IMR-90 (cell line): Measurements from ENCODE around the gene TMEM106A. TPM values are rescaled to one million over a fixed set of nuclear protein-coding genes. Genes with fewer than 3 reads are reported as not detected.

ENCODE experiments used
- ATAC-seq: fragments of 200-7000 bp; cut with Tn5 transposase; 2 replicates; pipeline ENCODE4 v1.9.1; 2020; ENCODE audit warnings: low read depth, mild to moderate bottlenecking, moderate library complexity
- BruUV-seq: library from RNA; stranded (reverse); fragments of 400-500 nt; replicated peaks from 2 replicates; lab custom pipeline; 2021; lab: Mats Ljungman, UMichigan
- CTCF ChIA-PET: fragments of 300-600 bp; formaldehyde crosslinking; extraction: SDS; loops from one replicate; lab custom pipeline; 2021; ENCODE audit warnings: antibody characterized with exemption; lab: Yijun Ruan, JAX
- POLR2A ChIA-PET: fragments of 300-600 bp; sonication (Branson Sonifier 250); formaldehyde crosslinking; loops from one replicate; lab custom pipeline; 2022; ENCODE audit warnings: antibody characterized with exemption; ENCODE audit not compliant: unreplicated experiment; lab: Charles Lee
- DNase-seq: peaks from one replicate; pipeline ENCODE4 v3.0.0; 2013
- H2AFZ ChIP-seq: replicated peaks from 2 replicates; pipeline ENCODE3; 2013; ENCODE audit warnings: low read length, mild to moderate bottlenecking; ENCODE audit not compliant: poor library complexity
- H2AK5ac ChIP-seq: 2 replicates; pipeline ENCODE4 v1.6.1; 2013; ENCODE audit warnings: low read depth, low read length, inconsistent platforms
- H2AK9ac ChIP-seq: replicated peaks from 2 replicates; pipeline ENCODE3; 2013; ENCODE audit warnings: mild to moderate bottlenecking, low read depth, low read length, moderate library complexity; ENCODE audit not compliant: poor library complexity
- H2BK120ac ChIP-seq: 2 replicates; pipeline ENCODE4 v1.6.1; 2013; ENCODE audit warnings: low read depth, low read length, inconsistent platforms
- H2BK15ac ChIP-seq: 3 replicates; pipeline ENCODE4 v1.6.1; 2013; ENCODE audit warnings: low read depth, low read length, inconsistent platforms
- H2BK20ac ChIP-seq: 2 replicates; pipeline ENCODE4 v1.6.1; 2013; ENCODE audit warnings: low read depth, mild to moderate bottlenecking, inconsistent platforms, low read length, moderate library complexity
- H2BK5ac ChIP-seq: 2 replicates; pipeline ENCODE4 v1.6.1; 2013; ENCODE audit warnings: mild to moderate bottlenecking, low read depth, low read length, inconsistent platforms; ENCODE audit not compliant: poor library complexity, severe bottlenecking
- H3K14ac ChIP-seq: replicated peaks from 2 replicates; pipeline ENCODE4 v1.6.1; 2013; ENCODE audit warnings: low read depth, low read length, inconsistent platforms
- H3K18ac ChIP-seq: 2 replicates; pipeline ENCODE4 v1.6.1; 2013; ENCODE audit warnings: low read depth, low read length, control low read depth
- H3K23ac ChIP-seq: 2 replicates; pipeline ENCODE4 v1.6.1; 2013; ENCODE audit warnings: low read depth, low read length, inconsistent platforms
- H3K27ac ChIP-seq: 2 replicates; pipeline ENCODE4 v1.5.1; 2013; ENCODE audit warnings: mild to moderate bottlenecking, control low read depth, low read length; ENCODE audit not compliant: insufficient read depth
- H3K27me3 ChIP-seq: 2 replicates; pipeline ENCODE4 v1.6.1; 2013; ENCODE audit warnings: low read length; ENCODE audit not compliant: control insufficient read depth, insufficient read depth
- H3K36me3 ChIP-seq: 2 replicates; pipeline ENCODE4 v1.6.1; 2013; ENCODE audit warnings: low read length, mixed read lengths; ENCODE audit not compliant: control insufficient read depth, insufficient read depth
- H3K4ac ChIP-seq: 2 replicates; pipeline ENCODE4 v1.6.1; 2013; ENCODE audit warnings: low read depth, low read length, inconsistent platforms
- H3K4me1 ChIP-seq: 2 replicates; pipeline ENCODE4 v1.6.1; 2013; ENCODE audit warnings: low read length, mixed read lengths; ENCODE audit not compliant: control insufficient read depth, insufficient read depth
- H3K4me2 ChIP-seq: 2 replicates; pipeline ENCODE4 v1.6.1; 2013; ENCODE audit warnings: low read depth, mild to moderate bottlenecking, control low read depth, low read length, moderate library complexity
- H3K4me3 ChIP-seq: 2 replicates; pipeline ENCODE4 v1.5.1; 2013; ENCODE audit warnings: low read depth, mild to moderate bottlenecking, control low read depth, low read length, moderate library complexity; ENCODE audit not compliant: insufficient read depth
- H3K56ac ChIP-seq: 2 replicates; pipeline ENCODE4 v1.6.1; 2013; ENCODE audit warnings: low read length, inconsistent platforms; ENCODE audit not compliant: insufficient read depth; ENCODE audit errors: extremely low read depth
- H3K79me1 ChIP-seq, 2 experiments: 2 replicates each; pipeline ENCODE4 v1.6.1; 2013; ENCODE audit warnings: low read length in 2 of 2, inconsistent platforms in 1 of 2, low read depth in 1 of 2
- H3K9ac ChIP-seq: 2 replicates; pipeline ENCODE4 v1.6.1; 2013; ENCODE audit warnings: low read depth, low read length, control low read depth
- H3K9me1 ChIP-seq: 2 replicates; pipeline ENCODE4 v1.6.1; 2013; ENCODE audit warnings: low read length, inconsistent platforms; ENCODE audit not compliant: insufficient read depth
- H3K9me3 ChIP-seq: 2 replicates; pipeline ENCODE4 v1.6.1; 2013; ENCODE audit warnings: low read length; ENCODE audit not compliant: control insufficient read depth, insufficient read depth
- H4K20me1 ChIP-seq: 2 replicates; pipeline ENCODE4 v1.6.1; 2013; ENCODE audit warnings: low read length, inconsistent platforms; ENCODE audit not compliant: insufficient read depth
- H4K5ac ChIP-seq: 2 replicates; pipeline ENCODE4 v1.6.1; 2013; ENCODE audit warnings: mild to moderate bottlenecking, low read depth, low read length, control low read depth
- H4K8ac ChIP-seq, 2 experiments: 2 replicates each; pipeline ENCODE4 v1.6.1; 2013; ENCODE audit warnings: low read depth in 2 of 2, low read length in 2 of 2, control low read depth in 1 of 2, inconsistent platforms in 1 of 2
- H4K91ac ChIP-seq: 2 replicates; pipeline ENCODE4 v1.6.1; 2013; ENCODE audit warnings: low read depth, low read length, inconsistent platforms; ENCODE audit not compliant: insufficient read depth
- BHLHE40 ChIP-seq: fragments of 150-350 bp; IDR thresholded peaks from 2 replicates; pipeline ENCODE4 v1.6.1; 2016; ENCODE audit warnings: mild to moderate bottlenecking, low read depth, low read length
- CEBPB ChIP-seq: IDR thresholded peaks from 2 replicates; pipeline ENCODE4 v1.6.1; 2012; ENCODE audit warnings: low read depth, low read length, improper control_type of control experiment
- CHD1 ChIP-seq: IDR thresholded peaks from 2 replicates; pipeline ENCODE4 v1.6.1; 2012; ENCODE audit warnings: low read depth, low read length, improper control_type of control experiment
- FOS ChIP-seq: fragments of 150-350 bp; IDR thresholded peaks from 2 replicates; pipeline ENCODE4 v1.6.1; 2016; ENCODE audit warnings: low read depth, low read length
- MAFK ChIP-seq: IDR thresholded peaks from 2 replicates; pipeline ENCODE4 v1.6.1; 2012; ENCODE audit warnings: low read depth, low read length, improper control_type of control experiment
- MAZ ChIP-seq: IDR thresholded peaks from 2 replicates; pipeline ENCODE4 v1.6.1; 2012; ENCODE audit warnings: low read depth, mild to moderate bottlenecking, low read length, improper control_type of control experiment, moderate library complexity, borderline replicate concordance
- MXI1 ChIP-seq: IDR thresholded peaks from 2 replicates; pipeline ENCODE4 v1.6.1; 2012; ENCODE audit warnings: low read depth, mild to moderate bottlenecking, low read length, moderate library complexity, borderline replicate concordance
- NFE2L2 ChIP-seq: fragments of 150-350 bp; IDR thresholded peaks from 2 replicates; pipeline ENCODE4 v1.6.1; 2016; ENCODE audit warnings: low read depth, mild to moderate bottlenecking, low read length
- POLR2A ChIP-seq: IDR thresholded peaks from 2 replicates; pipeline ENCODE4 v1.6.1; 2012; ENCODE audit warnings: mild to moderate bottlenecking, low read depth, low read length
- RAD21 ChIP-seq: IDR thresholded peaks from 2 replicates; pipeline ENCODE4 v1.6.1; 2012; ENCODE audit warnings: low read length, improper control_type of control experiment
- RCOR1 ChIP-seq: IDR thresholded peaks from 2 replicates; pipeline ENCODE4 v1.6.1; 2012; ENCODE audit warnings: mild to moderate bottlenecking, low read length, improper control_type of control experiment; ENCODE audit not compliant: insufficient replicate concordance
- RFX5 ChIP-seq: IDR thresholded peaks from 2 replicates; pipeline ENCODE4 v1.8.0; 2012; ENCODE audit warnings: low read depth, mild to moderate bottlenecking, low read length, moderate library complexity
- SMC3 ChIP-seq: fragments of 150-350 bp; IDR thresholded peaks from 2 replicates; pipeline ENCODE4 v1.6.1; 2016; ENCODE audit warnings: low read depth, mild to moderate bottlenecking, antibody characterized with exemption, low read length, moderate library complexity
- USF2 ChIP-seq: fragments of 150-350 bp; IDR thresholded peaks from 2 replicates; pipeline ENCODE4 v1.6.1; 2017; ENCODE audit warnings: mild to moderate bottlenecking, antibody characterized with exemption, low read length, low read depth
- WGBS, 2 experiments: methylation state at CpG; one replicate each; pipeline versions ENCODE4 v1.1.5 to v1.1.7; 2013; ENCODE audit warnings: missing lambda C conversion rate in 2 of 2; ENCODE audit not compliant: insufficient read length in 1 of 2; ENCODE audit errors: extremely low coverage in 2 of 2; 5-methylcytosine and 5-hydroxymethylcytosine counted together
- dilution Hi-C: fragments of 300-500 bp; cut with HindIII; formaldehyde crosslinking; loops from one replicate; pipeline ENCODE4 v1.14.3; 2018; ENCODE audit warnings: low sequenced_read_pairs; ENCODE audit not compliant: unreplicated experiment
- in situ Hi-C: fragments of 300-500 bp; cut with MboI; formaldehyde crosslinking; loops from 3 replicates; pipeline ENCODE4 v1.14.3; 2019; ENCODE audit warnings: low sequenced_read_pairs, inconsistent platforms, mixed read lengths
- intact Hi-C: fragments of 100-400 bp; cut with micrococcal nuclease; formaldehyde crosslinking; loops from 2 replicates; pipeline ENCODE4 v1.10.0; 2022
- polyA plus RNA-seq, 3 experiments: library from polyadenylated mRNA; depleted of rRNA; stranded (reverse); fragments of >200 nt; gene quantifications; 2 replicates each; pipeline ENCODE4 v1.2.3, GENCODE V29; 2012; ENCODE audit warnings: low replicate concordance in 1 of 3
- total RNA-seq: library from RNA; depleted of rRNA; stranded (reverse); fragments of >200 nt; gene quantifications from 2 replicates; pipeline ENCODE4 v1.2.3, GENCODE V29; 2012
- TF ChIP-seq, protein P1 (sequence below): conservative IDR thresholded peaks from 2 replicates; pipeline ENCODE4 v1.5.1; 2012; ENCODE audit warnings: mild to moderate bottlenecking, low read depth, low read length, improper control_type of control experiment
- TF ChIP-seq, protein P2 (sequence below): fragments of 150-350 bp; IDR thresholded peaks from 2 replicates; pipeline ENCODE4 v1.6.1; 2016; ENCODE audit warnings: low read depth, mild to moderate bottlenecking, low read length, moderate library complexity, borderline replicate concordance

Gene TMEM106A
- total and polyA plus RNA-seq, 2 of the 4 experiments (the other 2 are of a cell fraction), result 2.2 to 7.5 TPM

DNA sequence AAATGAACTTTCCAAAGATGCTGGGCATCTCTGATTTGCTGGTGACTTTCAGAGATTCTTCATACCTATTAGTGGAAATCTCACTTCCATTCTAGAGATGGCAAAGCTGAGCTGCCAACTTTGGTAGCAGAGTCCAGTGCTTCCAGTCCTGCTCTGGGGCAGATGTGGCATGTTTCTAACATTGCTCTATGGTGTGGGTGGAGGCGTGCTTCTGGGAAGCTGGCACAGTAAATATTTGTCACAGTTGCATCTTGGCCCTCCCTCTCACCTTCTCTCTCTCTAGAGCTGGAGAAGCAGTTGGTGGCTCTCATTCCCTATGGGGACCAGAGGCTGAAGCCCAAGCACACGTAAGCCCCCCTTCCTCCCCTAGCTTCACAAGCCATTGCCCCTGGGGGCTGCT, 1.9 kb downstream of the TMEM106A start:
- no peak for ATAC-seq
- Histone ChIP-seq H4K8ac (no peak overlapping the region), H2BK5ac (no peak overlapping the region), H3K27ac (no peak overlapping the region), H2AFZ (no peak overlapping the region), H2BK120ac (no peak overlapping the region), H3K9ac (no peak overlapping the region; the same call in 1 of the 2 replicates), H3K4me2 (no peak overlapping the region), H3K23ac (peak overlapping the region; percentile 95; the same call in 1 of the 2 replicates), H2AK5ac (peak overlapping the region; percentile 66; the same call in 1 of the 2 replicates), H2BK20ac (no peak overlapping the region), H3K4me1 (peaks cover 16% of the 10 kb centered on the region), H3K18ac (no peak overlapping the region), H3K79me1 (peaks cover 18 to 46% of the 10 kb centered on the region in 2 experiments), H3K56ac (no peak overlapping the region), H3K27me3 (no peaks in the 10 kb centered on the region), H2AK9ac (no peak overlapping the region), H3K4ac (no peak overlapping the region), H3K9me3 (no peaks in the 10 kb centered on the region), H3K14ac (0 out of 2 replicates have a peak overlapping the region, but pooled peaks have one; percentile 25), H3K4me3 (no peak overlapping the region), H4K91ac (no peak overlapping the region), H4K5ac (no peak overlapping the region), H4K20me1 (no peaks in the 10 kb centered on the region), H2BK15ac (no peak overlapping the region), H3K36me3 (peaks cover 38% of the 10 kb centered on the region), H3K9me1 (peaks cover 20% of the 10 kb centered on the region)
- BruUV-seq, result no TSS peak
- in situ Hi-C loops, result loop anchor here (25.0 kb wide), 1 partner anchor 99 kb away; no protein-coding TSS in a partner anchor
- DNase-seq, result no peak
- intact Hi-C loops, result loop anchor here (10.0 kb wide), 1 partner anchor 301 kb away; no protein-coding TSS in a partner anchor
- WGBS, 2 experiments, result no CpG with 5 or more reads among the region's 2 CpGs
- ChIA-PET POLR2A (no interaction called here), CTCF (interaction anchor here (0.8 kb wide), 2 partner anchors 9 to 96 kb away, joined by 4 to 5 read pairs; no protein-coding TSS in a partner anchor)
- TF ChIP-seq BHLHE40 (no peak), MXI1 (no peak), SMC3 (no peak), MAZ (no peak), FOS (no peak), NFE2L2 (no peak), MAFK (no peak), USF2 (no peak), CHD1 (no peak), RAD21 (no peak), RCOR1 (no peak), RFX5 (no peak), CEBPB (no peak), POLR2A (no peak)
- TF ChIP-seq, protein P1, sequence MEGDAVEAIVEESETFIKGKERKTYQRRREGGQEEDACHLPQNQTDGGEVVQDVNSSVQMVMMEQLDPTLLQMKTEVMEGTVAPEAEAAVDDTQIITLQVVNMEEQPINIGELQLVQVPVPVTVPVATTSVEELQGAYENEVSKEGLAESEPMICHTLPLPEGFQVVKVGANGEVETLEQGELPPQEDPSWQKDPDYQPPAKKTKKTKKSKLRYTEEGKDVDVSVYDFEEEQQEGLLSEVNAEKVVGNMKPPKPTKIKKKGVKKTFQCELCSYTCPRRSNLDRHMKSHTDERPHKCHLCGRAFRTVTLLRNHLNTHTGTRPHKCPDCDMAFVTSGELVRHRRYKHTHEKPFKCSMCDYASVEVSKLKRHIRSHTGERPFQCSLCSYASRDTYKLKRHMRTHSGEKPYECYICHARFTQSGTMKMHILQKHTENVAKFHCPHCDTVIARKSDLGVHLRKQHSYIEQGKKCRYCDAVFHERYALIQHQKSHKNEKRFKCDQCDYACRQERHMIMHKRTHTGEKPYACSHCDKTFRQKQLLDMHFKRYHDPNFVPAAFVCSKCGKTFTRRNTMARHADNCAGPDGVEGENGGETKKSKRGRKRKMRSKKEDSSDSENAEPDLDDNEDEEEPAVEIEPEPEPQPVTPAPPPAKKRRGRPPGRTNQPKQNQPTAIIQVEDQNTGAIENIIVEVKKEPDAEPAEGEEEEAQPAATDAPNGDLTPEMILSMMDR, result no peak
- TF ChIP-seq, protein P2, sequence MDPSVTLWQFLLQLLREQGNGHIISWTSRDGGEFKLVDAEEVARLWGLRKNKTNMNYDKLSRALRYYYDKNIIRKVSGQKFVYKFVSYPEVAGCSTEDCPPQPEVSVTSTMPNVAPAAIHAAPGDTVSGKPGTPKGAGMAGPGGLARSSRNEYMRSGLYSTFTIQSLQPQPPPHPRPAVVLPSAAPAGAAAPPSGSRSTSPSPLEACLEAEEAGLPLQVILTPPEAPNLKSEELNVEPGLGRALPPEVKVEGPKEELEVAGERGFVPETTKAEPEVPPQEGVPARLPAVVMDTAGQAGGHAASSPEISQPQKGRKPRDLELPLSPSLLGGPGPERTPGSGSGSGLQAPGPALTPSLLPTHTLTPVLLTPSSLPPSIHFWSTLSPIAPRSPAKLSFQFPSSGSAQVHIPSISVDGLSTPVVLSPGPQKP, result no peak
- dilution Hi-C loops, result no loop called here
